Right forelimb (tissue), 1 donor: ENCODE results near the gene PLBD1.
A peak's percentile ranks its signal among the peaks of the same experiment; 100 is the strongest.

Experiments used
- DNase-seq: peaks from one replicate; pipeline ENCODE4 v3.0.0-alpha.2; 2018

The PLBD1 gene, protein sequence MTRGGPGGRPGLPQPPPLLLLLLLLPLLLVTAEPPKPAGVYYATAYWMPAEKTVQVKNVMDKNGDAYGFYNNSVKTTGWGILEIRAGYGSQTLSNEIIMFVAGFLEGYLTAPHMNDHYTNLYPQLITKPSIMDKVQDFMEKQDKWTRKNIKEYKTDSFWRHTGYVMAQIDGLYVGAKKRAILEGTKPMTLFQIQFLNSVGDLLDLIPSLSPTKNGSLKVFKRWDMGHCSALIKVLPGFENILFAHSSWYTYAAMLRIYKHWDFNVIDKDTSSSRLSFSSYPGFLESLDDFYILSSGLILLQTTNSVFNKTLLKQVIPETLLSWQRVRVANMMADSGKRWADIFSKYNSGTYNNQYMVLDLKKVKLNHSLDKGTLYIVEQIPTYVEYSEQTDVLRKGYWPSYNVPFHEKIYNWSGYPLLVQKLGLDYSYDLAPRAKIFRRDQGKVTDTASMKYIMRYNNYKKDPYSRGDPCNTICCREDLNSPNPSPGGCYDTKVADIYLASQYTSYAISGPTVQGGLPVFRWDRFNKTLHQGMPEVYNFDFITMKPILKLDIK

DNA sequence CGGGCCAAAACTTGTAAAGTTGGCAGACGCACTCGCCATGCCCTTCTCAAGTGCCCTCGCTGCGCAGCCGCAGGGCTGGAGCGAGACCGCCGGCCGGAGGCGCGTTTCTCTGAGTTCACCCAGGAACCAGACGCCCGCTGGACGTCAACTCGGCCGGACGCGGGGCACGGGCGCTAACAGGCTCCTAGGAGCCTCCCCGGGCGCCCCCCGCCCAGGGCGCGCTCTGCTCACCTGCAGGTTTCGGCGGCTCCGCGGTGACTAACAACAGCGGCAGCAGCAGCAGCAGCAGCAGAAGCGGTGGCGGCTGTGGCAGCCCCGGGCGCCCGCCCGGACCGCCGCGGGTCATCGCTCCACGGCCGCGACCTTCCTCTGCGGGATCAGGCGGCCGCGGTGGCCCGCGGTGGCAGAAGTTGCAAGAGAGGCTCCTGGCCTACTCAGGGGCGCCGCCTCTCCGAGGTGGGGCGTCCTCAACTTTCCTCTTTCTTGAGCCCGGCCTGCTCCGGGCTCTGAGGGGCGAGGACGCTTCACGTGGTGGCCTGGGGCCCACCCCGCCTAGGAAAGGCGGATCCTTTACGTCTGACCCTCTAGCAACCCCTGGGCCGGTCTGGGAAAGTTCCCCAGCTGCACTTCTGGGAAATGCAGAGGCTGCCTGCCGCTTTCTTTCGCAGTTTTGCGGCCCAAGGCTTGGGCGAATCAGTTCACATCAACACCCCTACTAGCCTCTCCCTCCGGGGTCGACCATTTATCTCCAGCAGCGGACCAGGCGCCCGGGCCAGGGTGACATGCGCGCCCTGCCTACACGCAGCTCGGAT is at the start of gene PLBD1:
PLBD1 (minus strand) TSS at position 533 of the 812 bp plus-strand sequence; CDS start at position 346, 187 bp downstream.
- peak; percentile 82 for DNase-seq

DNA sequence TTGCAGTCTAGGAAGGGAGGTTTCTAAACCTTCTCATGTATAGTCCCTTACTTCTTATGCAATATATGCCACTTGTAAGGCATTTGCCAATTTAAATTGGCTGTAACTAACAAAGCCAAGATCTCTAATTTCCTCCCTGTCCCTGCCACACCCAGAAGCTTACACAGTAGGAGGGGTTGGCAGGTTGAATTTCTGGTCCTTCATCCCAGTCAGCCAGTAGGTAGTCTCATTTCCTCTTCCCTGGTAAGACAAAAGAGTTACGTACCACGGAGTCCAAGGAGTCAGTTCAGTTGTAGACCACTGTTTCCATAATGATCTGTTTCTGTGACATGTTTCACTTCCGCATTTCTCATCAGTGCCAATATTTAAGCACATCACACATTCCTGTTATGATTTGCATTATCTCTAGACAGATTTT is 47.0 kb upstream of the PLBD1 start:
- DNase-seq = no peak

DNA sequence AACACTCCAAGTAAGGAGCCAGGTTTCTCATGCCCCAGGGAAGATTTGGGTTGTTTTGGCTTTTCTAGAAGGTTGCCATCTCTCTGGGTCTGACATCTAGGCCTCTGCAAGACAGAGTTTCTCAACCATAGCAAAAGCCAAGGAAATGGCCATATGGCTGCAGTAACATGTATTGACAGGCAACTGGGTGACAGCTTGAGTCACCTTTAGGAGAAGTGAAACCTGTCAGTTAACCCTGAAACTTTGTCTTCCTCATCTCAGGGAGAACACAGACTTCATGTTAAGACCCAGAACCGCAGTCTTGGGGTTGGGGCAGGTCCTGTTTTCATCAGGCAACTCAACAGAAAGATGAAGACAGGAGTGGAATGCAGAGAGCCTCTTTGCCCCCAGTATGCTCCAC is 46.0 kb upstream of the PLBD1 start:
- DNase-seq = no peak

DNA sequence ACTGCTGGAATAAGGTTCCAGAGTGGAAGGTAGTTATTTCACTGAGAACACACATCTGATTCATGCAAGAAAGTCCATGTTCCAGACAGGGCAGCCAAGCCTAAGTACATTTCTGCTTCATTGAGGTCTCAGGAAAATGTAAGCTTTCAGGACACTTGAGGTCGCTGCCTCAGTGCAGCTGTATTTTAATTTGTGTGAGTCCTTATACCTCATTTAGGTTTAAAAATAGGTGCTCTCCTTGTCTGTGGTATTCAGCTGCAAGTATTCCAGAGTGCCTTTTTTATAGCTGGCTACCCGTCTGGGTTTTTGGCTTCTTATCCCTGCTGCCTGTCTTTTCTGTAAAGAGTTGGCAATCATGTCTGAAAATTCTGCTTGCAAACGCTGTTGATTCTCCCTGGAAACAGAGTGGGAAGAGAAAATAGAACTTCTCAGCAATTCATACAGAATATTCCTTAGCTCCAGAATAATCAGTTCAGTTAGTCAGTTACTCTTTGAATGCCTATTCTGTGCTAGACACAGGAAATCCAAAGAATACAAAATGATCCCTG is 45.3 kb upstream of the PLBD1 start:
- no peak for DNase-seq

DNA sequence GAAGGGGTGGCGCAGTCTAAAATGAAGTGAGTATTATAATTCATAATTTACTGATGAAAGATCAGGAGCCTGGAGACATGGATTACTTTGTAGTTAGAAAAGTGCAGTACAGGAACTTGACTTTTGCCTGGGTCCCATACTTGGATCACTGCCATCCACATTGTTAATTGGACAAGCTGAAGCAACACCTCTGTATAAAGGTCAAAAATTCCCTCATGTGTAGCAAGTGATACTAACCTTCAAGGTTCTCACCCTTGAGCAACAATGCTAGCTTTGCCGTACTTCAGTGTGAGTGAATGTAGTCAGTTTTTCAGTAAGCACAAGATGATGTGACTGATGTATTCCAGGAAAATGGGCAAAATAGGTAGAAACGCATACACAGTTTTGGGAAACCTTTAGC is 44.6 kb upstream of the PLBD1 start:
- DNase-seq = no peak

DNA sequence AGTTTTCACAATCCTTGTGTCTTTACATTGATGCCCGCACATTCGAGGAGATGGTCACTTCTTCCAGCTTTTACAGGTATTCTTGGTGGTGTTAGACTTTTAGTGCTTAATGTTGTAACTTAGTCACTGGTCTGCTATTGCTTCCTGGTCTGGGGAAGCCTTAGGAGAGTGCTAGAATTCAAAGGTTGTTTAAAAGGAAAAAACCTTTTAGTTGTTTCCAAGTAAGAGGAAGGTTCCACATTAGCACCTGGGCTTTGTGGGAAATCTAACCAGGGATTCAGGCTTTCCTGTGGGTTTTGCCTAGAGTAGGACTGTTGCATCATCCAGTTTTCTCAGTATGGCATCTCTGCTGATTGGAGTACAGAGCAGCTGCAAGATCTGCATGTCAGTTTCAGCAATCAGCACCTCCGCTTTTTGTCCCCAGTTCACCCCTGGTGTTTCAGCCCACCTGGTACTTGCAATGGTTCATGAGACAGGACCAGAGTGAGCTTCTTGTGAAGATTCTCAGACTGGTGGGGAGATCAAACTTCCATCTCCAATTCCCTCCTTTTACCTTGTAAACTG is 44.0 kb upstream of the PLBD1 start:
- no peak for DNase-seq

DNA sequence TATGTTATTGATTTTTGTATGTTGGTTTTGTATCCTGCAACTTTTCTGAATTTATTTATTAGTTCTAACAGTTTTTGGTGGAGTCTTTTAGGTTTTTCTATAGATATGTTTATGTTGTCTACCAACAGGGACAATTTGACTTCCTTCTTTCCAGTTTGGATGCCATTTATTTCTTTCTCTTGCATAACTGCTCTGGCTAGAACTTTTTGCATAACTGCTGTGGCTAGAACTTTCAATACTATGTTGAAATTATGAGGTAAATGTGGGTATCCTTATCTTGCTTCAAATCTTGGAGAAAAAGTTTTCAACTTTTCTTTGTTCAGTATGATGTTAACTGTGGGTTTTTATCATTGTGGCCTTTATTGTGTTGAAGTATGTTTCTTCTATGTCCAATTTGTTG is 39.9 kb upstream of the PLBD1 start:
- no peak for DNase-seq

DNA sequence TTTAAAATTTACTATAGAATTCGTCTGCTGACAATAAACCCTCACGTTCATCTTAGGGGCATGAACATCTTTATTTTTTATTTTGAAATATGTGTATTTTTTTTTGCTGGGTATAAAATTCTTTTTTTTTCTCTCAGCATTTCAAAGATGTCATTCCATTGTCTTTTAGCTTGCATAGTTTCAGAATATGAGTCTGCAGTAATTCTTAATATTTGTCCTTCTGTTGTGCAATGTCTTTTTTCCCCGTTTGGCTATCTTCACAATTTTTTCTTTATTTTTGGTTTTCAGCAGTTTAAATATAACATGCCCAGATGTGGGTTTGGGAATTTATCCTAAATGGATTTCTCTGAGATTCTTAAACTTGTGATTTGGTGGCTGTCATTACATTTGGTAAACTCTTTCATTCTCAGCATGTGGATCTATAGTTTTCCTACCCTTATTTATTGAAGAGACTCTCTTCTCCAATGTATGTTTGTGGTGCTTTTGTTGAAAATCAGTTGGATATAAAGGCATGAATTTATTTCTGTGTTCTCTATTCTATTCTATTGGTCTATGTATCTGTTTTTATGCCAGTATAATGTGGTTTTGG is 37.8 kb upstream of the PLBD1 start:
- DNase-seq = no peak

DNA sequence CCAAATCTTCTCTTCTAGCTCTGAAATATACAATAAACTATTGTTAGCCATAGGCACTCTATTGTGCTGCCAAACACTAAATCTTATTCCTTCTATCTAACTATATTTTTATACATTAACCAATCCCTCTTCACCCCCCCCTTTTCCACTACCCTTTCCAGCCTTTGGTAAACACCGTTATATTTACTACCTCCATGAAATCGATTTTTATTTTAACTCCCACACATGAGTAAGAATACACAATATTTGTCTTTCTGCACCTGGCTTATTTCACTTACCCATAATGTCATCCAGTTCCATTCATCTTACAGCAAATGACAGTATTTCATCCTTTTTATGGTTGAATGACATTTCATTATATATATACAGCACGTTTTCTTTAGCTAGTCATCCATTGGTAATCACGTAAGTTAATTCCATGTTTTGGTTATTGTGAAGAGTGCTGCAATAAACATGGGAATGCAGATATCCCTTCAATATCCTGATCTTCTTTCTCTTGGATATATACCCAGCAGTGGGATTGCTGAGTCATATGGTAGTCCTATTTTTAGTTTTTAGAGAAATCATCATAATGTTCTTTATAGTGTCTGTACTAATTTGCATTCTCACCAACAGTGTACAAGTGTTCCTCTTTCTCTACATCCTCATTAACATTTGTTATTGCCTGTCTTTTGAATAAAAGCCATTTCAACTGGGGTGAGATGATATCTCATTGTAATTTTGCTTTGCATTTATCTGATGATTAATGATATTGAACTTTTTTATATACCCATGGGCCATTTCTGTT is 34.2 kb upstream of the PLBD1 start:
- DNase-seq = no peak

DNA sequence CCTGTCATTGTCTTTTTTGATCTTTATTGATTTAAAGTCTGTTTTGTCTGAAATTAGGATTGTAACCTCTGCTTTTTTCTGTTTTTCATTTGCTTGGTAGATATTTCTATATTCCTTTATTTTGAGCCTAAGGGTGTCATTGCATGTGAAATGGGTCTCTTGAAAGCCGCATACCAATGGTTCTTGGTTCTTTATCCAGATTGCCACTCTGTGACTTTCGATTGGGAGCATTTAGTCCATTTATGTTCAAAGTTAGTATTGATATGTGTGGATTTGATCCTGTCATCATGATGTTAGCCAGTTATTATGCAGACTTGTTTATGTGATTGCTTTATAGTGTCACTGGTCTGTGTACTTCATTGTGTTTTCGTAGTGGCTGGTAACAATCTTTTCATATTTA is 29.8 kb upstream of the PLBD1 start:
- no peak for DNase-seq

DNA sequence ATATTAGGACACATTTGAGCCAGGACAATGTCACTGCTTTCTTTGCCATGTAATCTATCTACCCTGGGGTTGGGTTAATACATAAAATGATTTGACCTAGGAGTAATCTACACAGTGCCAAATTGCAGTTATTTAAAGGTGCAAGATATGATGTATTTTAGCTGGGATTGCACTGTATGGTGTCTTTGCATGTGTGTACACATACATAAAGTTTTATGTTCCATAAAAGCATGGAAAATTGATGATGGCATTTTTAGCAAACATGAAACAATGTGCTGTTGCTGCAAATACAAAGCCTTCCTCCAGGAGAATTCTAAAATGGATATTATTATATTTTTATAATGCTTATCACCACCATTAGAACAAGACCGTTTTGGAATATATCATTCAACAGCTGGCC is 24.0 kb upstream of the PLBD1 start:
- DNase-seq = no peak

DNA sequence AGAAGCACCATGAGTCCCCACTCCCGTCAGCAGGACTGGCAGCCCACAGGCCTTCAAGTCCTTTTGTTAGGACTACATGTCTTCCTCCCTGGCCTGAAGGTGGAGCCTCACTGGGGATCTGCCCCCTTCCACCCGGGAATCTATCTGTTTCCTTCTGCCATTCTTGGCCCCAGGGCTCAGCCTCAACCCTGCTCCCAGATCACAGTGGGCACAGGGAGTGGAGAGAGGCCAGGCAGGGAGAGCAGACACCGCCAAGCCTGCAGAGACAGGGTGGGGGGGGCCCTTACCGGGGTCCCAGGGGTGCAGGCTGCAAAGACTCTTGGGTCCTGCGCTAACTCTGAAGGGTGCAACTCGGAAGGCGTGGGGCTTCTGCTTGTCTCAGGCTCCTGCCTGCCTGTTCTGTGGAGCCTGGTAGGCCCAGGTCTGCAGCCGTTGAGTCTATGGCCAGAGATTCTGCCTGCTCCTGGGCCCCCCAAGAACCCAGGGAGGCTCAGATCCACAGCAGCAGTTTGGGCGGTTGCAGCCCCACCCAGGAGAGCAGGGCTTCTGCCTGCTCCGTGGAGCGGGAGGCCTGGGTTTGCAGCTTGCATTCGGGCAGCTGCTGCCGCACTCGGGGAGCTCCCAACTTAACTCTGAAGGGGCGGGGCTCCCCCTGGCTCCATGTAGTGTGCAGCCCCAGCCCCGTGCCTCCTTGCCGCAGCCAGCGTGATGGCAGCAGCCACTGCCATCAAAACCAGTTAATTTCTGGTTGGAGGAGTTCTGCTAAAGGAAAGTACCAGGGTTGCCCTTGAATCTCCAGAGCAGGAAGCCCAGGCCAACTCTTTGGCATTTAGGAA is 21.7 kb upstream of the PLBD1 start:
- DNase-seq = no peak

DNA sequence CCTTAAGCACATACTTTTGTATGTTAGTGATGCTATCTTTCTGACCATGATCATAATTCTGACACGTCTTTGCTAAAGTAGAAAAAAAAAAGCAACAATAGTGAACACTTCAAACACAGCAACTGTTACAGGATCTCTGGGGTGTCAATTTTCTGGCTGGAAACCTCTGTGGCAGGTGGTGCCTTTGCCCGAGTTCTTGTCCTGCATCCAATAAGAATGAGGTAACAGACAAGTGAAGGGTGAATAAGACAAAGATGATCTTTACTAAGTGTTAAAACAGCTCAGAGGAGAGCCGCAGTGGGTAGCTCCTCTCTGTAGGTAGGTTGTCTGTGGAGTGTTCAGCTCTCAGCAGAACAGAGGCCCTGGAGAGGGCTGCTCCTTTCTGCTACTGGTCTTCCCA is 20.9 kb upstream of the PLBD1 start:
- DNase-seq = no peak

DNA sequence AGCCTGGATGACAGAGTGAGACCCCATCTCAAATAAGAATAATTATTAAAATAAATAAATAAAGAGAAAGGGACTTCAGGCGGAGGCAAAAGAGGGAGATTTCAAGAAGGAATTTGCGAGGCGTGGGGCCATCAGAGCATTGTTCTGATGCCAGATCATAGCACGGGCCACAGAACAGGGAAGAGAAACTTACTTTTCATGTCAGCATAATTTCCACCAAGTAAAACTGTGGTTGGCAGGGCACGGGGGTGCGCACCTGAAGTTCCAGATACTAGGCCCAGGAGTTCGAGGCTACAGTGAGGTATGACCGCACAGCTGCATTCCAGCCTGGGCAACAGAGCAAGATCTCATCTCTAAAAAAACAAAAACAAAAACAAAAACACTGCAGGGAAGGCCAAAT is 11.0 kb upstream of the PLBD1 start:
- no peak for DNase-seq

DNA sequence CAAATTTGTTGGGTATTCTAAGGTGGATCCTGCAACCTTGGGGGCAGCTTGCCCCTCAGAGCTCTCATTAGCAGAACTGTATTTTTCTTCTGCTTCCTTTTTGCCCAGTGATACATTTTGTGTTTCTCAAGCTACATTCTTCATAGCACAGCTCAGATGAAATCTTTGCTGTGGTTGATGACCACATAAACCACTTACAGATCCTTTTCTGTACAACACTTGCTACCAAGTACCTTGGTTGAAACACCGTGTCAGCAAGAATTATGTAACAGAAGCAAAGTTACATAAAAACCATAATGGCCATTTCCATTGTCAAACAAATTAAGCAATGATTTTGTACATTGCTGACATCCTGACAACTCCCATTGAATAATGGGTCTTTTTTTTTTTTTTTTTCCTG is 9.7 kb upstream of the PLBD1 start:
- no peak for DNase-seq

DNA sequence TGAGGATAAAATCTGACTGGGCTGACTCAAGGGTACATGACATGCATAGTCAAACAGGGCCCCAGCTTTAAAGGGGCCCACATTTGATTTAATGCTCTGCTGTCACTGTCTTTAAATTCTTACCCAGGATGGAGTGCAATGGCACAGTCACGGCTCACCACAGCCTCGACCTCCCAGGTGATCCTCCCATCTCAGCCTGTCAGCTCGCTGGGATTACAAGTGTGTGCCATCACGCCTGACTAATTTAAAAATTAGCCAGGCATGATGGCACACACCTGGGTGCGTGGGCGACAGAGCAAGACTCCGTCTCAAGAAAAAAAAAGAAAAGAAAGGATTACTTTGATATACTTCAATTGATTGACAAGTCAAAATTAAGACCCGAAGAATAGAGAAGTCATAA is 9.2 kb upstream of the PLBD1 start:
- no peak for DNase-seq

DNA sequence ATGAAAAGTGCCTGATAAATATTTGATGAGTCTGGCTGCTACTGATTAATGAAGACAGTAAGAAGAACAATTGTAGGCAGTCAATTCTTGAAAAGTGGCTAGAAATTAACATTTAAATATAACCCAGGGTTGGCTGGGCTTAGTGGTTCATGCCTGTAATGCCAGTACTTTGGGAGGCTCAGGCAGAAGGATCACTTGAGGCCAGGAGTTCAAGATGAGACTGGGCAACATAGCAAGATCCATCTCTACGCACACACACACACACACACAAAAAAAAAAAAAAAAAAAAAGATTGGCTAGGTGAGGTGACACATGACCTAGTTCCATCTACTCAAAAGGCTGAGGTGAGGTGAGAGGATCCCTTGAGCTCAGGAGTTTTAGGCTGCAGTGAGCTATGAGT is 7.9 kb upstream of the PLBD1 start:
- DNase-seq = no peak

DNA sequence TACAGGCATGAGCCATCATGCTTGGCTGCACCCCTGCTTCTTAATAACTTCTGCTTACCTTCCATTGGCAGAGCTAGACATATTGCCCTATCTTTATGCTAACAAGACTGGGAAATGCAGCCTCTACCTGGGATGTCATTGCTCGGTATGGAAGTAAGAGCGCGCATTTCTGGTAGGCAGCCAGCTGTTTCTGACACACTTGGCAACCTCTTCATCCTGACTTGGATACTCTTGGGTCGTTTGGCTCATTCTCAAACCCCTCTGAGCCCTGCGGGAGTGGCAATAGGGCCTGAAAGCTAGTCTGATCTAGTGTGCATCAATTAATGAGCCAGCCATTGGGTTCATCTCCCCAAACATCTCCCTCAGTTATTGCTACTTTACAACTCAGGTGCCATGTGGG is 5.4 kb upstream of the PLBD1 start:
- DNase-seq = no peak

DNA sequence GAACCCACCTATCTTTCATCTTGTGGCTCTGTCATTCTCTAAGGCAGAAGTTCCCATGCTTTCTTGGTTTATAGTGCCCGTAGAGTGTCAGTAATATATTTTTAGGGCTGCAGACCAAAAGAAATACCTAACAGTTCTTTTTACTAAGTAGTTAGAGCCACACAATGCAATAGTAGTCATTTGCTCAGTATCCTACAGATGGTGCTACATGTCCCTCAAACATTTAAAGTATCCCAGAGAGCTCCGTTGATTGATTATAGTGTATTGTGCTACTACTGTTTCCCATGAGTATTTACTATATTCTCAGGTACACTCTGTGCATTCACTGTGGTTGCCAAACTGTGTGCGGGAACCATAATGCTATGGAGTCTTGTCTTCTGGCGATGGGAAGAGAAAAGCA is 4.7 kb upstream of the PLBD1 start:
- DNase-seq = no peak

DNA sequence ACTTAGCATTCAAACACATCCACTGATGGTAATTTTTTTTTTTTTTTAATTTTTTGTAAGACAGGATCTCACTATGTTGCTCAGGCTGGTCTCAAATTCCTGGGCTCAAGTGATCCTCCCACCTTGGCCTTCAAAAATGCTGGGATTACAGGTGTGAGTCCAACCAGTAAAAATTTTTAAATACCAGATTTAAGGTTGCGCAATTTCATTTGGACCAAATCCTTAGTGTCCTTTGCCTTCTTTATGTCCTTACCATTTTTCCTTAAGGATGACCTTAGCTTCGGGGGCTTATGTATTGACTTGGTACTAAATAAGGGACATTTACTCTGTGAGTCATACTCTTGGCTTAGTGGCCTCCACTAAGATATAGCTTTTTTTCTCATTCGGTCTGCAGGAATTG is 4.1 kb upstream of the PLBD1 start:
- DNase-seq = no peak

DNA sequence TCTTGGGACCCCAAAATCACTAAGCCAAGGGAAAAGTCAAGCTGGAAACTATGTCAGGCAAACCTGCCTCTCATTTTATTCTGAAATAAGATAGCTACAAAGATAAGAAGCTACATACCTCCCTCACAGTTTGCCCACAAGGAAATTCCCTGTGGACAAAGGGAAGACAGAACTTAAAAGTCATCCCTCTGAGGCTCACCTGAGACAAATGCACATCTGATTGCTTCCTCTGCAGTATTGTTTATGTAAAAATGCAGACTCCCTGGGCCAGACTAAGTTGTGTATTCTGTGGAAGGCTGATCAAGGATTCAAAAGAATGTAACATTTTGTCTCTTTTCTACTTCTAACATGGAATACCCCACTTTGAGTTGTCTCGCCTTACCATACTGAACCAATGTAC is 2.5 kb upstream of the PLBD1 start:
- DNase-seq = no peak
